Limb (tissue), 2 donors: ENCODE measurements around the gene RPA1.

ENCODE experiments used
- DNase-seq, 2 donors: peaks; one replicate each; pipeline ENCODE4 v3.0.0-alpha.2; 2016; ENCODE audit errors: extremely low spot score in 2 of 2

The RPA1 gene

GRCh38 chr17:1941272-1942065, 111.7 kb downstream of the RPA1 start:
- no peak for DNase-seq

- no peak for DNase-seq
Measured at GRCh38 chr17:1942066-1942365, 112.2 kb downstream of the RPA1 start.

- DNase-seq = no peak
Measured at GRCh38 chr17:1942666-1943435, 113.0 kb downstream of the RPA1 start.

GRCh38 chr17:1943436-1943831, 113.6 kb downstream of the RPA1 start:
- DNase-seq = no peak

- DNase-seq = no peak
Measured at GRCh38 chr17:1945621-1946020, 115.8 kb downstream of the RPA1 start.

- no peak for DNase-seq
Measured at GRCh38 chr17:1946021-1946932, 116.5 kb downstream of the RPA1 start.

- no peak for DNase-seq
Measured at GRCh38 chr17:1947229-1947742, 117.5 kb downstream of the RPA1 start.

GRCh38 chr17:1947743-1948516, 118.1 kb downstream of the RPA1 start:
- DNase-seq = no peak

- DNase-seq = no peak
Measured at GRCh38 chr17:1948517-1948825, 118.7 kb downstream of the RPA1 start.
